Prostate gland (tissue), 2 donors: ENCODE measurements around the gene IL6R.

ENCODE experiments used
- CTCF ChIP-seq, 4 experiments: fragments of 200-600 bp in 2 of 4; fragments of 450-650 bp in 2 of 4; sonication (generic) in 2 of 4; IDR thresholded peaks; 1 replicate in 3 of 4; 2 replicates in 1 of 4; pipeline ENCODE4 v1.5.1; 2016 to 2019; ENCODE audit warnings: antibody characterized with exemption in 4 of 4, mild to moderate bottlenecking in 2 of 4, moderate library complexity in 2 of 4
- POLR2AphosphoS5 ChIP-seq: sonication (generic); formaldehyde crosslinking; IDR thresholded peaks from one replicate; pipeline ENCODE4 v1.6.1; 2017; ENCODE audit warnings: antibody characterized with exemption

- peak; percentile 88 for TF ChIP-seq POLR2AphosphoS5
- no peak for TF ChIP-seq CTCF (IDR thresholded peaks at IDR 0.05)
Measured at GRCh38 chr1:154427173-154428139, 22.3 kb downstream of the IL6R start.
